SK-N-MC (cell line): ENCODE results near the gene KRT82.

ENCODE experiments used
- EZH2 ChIP-seq: fragments of 200-600 bp; sonication (generic); IDR thresholded peaks from one replicate; pipeline ENCODE4 v1.6.1; 2017; ENCODE audit warnings: antibody characterized with exemption
- POLR2AphosphoS5 ChIP-seq: IDR thresholded peaks from 2 replicates; pipeline ENCODE4 v1.6.1; 2012; ENCODE audit warnings: mild to moderate bottlenecking, low read depth, low read length, borderline replicate concordance

DNA sequence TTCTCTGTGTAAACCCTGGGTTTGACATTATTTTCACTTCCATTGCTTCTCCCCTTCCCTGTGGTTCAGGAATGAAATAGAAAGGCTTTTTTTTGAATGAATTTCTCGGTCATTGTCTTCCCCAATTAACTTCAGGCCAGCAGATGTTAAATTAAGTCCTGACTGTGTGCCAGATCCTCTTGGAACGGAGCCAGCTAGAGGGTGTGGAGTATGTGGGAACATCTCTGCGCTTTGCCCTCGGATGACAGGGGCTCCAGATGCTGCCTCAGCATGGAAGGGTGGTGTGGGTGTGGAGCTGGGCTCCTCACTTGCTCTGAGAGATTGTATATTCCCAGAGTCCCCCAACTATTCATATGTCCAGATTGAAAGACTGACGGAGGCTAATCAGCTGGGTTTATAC lies 51.9 kb downstream of the KRT82 start:
- TF ChIP-seq EZH2 (no peak), POLR2AphosphoS5 (no peak)
